Neural cell (in vitro differentiated cells): ENCODE data around the gene TMEM183A. TPM values are rescaled to one million over a fixed set of nuclear protein-coding genes. Genes with fewer than 3 reads are reported as not detected.

Source experiments
- H2AFZ ChIP-seq: fragments of 200-600, 300-800 bp; sonication (generic), shearing (Covaris generic); 2 replicates; pipeline ENCODE4 v1.6.0; 2014; ENCODE audit warnings: low read depth, mild to moderate bottlenecking, antibody characterized with exemption, low read length, moderate library complexity
- H3F3A ChIP-seq: fragments of 200-600 bp; shearing (Covaris generic); 2 replicates; pipeline ENCODE4 v1.6.1; 2016; ENCODE audit warnings: mild to moderate bottlenecking, moderate library complexity, mixed read lengths, antibody characterized with exemption, low read length; ENCODE audit not compliant: insufficient read depth, poor library complexity, severe bottlenecking
- H3K27ac ChIP-seq: fragments of 200-600, 300-800 bp; sonication (generic), shearing (Covaris generic); 2 replicates; pipeline ENCODE4 v1.5.1; 2014; ENCODE audit warnings: mild to moderate bottlenecking, low read length, moderate library complexity
- H3K27me3 ChIP-seq: fragments of 300-800, 200-600 bp; sonication (generic), shearing (Covaris generic); 2 replicates; pipeline ENCODE4 v1.6.0; 2014; ENCODE audit warnings: mild to moderate bottlenecking, low read depth, low read length, moderate library complexity; ENCODE audit not compliant: insufficient read depth
- H3K36me3 ChIP-seq: fragments of 300-800, 200-600 bp; sonication (generic), shearing (Covaris generic); 2 replicates; pipeline ENCODE4 v1.5.1; 2014; ENCODE audit warnings: mild to moderate bottlenecking, antibody characterized with exemption, low read length, moderate library complexity; ENCODE audit not compliant: insufficient read depth
- H3K4me2 ChIP-seq: fragments of 300-800, 200-600 bp; sonication (generic), shearing (Covaris generic); 2 replicates; pipeline ENCODE4 v1.6.0; 2014; ENCODE audit warnings: mild to moderate bottlenecking, low read length
- H3K4me3 ChIP-seq: fragments of 300-800, 200-600 bp; sonication (generic), shearing (Covaris generic); 2 replicates; pipeline ENCODE4 v1.5.1; 2014; ENCODE audit warnings: mild to moderate bottlenecking, low read length, moderate library complexity
- H3K79me2 ChIP-seq: fragments of 200-600 bp; shearing (Covaris generic); replicated peaks from 2 replicates; pipeline ENCODE4 v1.6.0; 2014; ENCODE audit warnings: mild to moderate bottlenecking, low read length, moderate library complexity; ENCODE audit not compliant: insufficient read depth
- H3K9ac ChIP-seq: fragments of 300-800, 200-600 bp; sonication (generic), shearing (Covaris generic); 2 replicates; pipeline ENCODE4 v1.6.1; 2016; ENCODE audit warnings: mild to moderate bottlenecking, low read length, mixed read lengths
- H3K9me2 ChIP-seq: fragments of 200-600 bp; shearing (Covaris generic); 2 replicates; pipeline ENCODE4 v1.6.1; 2016; ENCODE audit warnings: mild to moderate bottlenecking, low read length, mixed read lengths; ENCODE audit not compliant: insufficient read depth
- H3K9me3 ChIP-seq: fragments of 200-600, 300-800 bp; sonication (generic), shearing (Covaris generic); 2 replicates; pipeline ENCODE4 v1.6.1; 2016; ENCODE audit warnings: mild to moderate bottlenecking, mixed run types, low read length, moderate library complexity, mixed read lengths
- H4K20me1 ChIP-seq: fragments of 200-600 bp; shearing (Covaris generic); 2 replicates; pipeline ENCODE4 v1.6.1; 2016; ENCODE audit warnings: mild to moderate bottlenecking, mixed run types; ENCODE audit not compliant: insufficient read depth
- CTCF ChIP-seq: fragments of 450-650 bp; IDR thresholded peaks from 2 replicates; pipeline ENCODE4 v1.5.1; 2014; ENCODE audit warnings: antibody characterized with exemption, mild to moderate bottlenecking, moderate library complexity; ENCODE audit not compliant: poor library complexity, severe bottlenecking
- EP300 ChIP-seq: fragments of 450-650 bp; conservative IDR thresholded peaks from 2 replicates; pipeline ENCODE4 v1.6.1; 2014; ENCODE audit warnings: antibody characterized with exemption, mild to moderate bottlenecking, moderate library complexity; ENCODE audit not compliant: poor library complexity, severe bottlenecking
- EZH2 ChIP-seq: fragments of 200-600, 300-800 bp; shearing (Covaris generic), sonication (generic); IDR thresholded peaks from 2 replicates; pipeline ENCODE4 v1.6.1; 2014; ENCODE audit warnings: antibody characterized with exemption, low read length, borderline replicate concordance, mild to moderate bottlenecking; ENCODE audit not compliant: insufficient read depth, poor library complexity, severe bottlenecking
- MXI1 ChIP-seq: fragments of 450-650 bp; conservative IDR thresholded peaks from 2 replicates; pipeline ENCODE4 v1.6.1; 2014; ENCODE audit warnings: antibody characterized with exemption, mild to moderate bottlenecking; ENCODE audit not compliant: poor library complexity, severe bottlenecking
- POLR2AphosphoS5 ChIP-seq: IDR thresholded peaks from 2 replicates; pipeline ENCODE4 v1.6.1; 2012
- RAD21 ChIP-seq: fragments of 450-650 bp; conservative IDR thresholded peaks from 2 replicates; pipeline ENCODE4 v1.6.1; 2014; ENCODE audit warnings: antibody characterized with exemption, mild to moderate bottlenecking, moderate library complexity
- REST ChIP-seq: IDR thresholded peaks from 2 replicates; pipeline ENCODE4 v1.6.1; 2012; ENCODE audit warnings: borderline replicate concordance
- SMC3 ChIP-seq: fragments of 450-650 bp; conservative IDR thresholded peaks from 2 replicates; pipeline ENCODE4 v1.6.1; 2014; ENCODE audit warnings: antibody characterized with exemption, mild to moderate bottlenecking, moderate library complexity; ENCODE audit not compliant: poor library complexity
- TAF1 ChIP-seq: IDR thresholded peaks from 2 replicates; pipeline ENCODE4 v1.6.1; 2012; ENCODE audit warnings: low read depth
- polyA plus RNA-seq: library from polyadenylated mRNA; depleted of rRNA; stranded (reverse); fragments of >200 nt; gene quantifications from 2 replicates; pipeline ENCODE4 v1.2.3, GENCODE V29; 2014

Gene TMEM183A
- polyA plus RNA-seq, 1 donor from 2014 or later: 237 TPM

- Histone ChIP-seq H3K4me3 (no peak overlapping the region), H4K20me1 (no peaks in the 10 kb centered on the region), H3K9me3 (no peaks in the 10 kb centered on the region), H3K79me2 (no peaks in the 10 kb centered on the region), H3K9me2 (no peaks in the 10 kb centered on the region), H3K4me2 (no peak overlapping the region), H3K27me3 (no peaks in the 10 kb centered on the region), H2AFZ (no peak overlapping the region), H3K36me3 (no peaks in the 10 kb centered on the region), H3F3A (no peaks in the 10 kb centered on the region), H3K27ac (no peak overlapping the region), H3K9ac (no peak overlapping the region)
- TF ChIP-seq MXI1 (no peak), EZH2 (no peak), REST (no peak), EP300 (no peak), CTCF (no peak), SMC3 (no peak), TAF1 (no peak), RAD21 (no peak)
Observed at GRCh38 chr1:203049576-203050180, 42.5 kb downstream of the TMEM183A start.

GRCh38 chr1:203050826-203051225 lies 43.7 kb downstream of the TMEM183A start:
- Histone ChIP-seq H3K9ac (no peak overlapping the region), H3K27ac (no peak overlapping the region), H2AFZ (no peak overlapping the region), H3F3A (no peaks in the 10 kb centered on the region), H3K27me3 (no peaks in the 10 kb centered on the region), H3K36me3 (no peaks in the 10 kb centered on the region), H3K9me2 (no peaks in the 10 kb centered on the region), H4K20me1 (no peaks in the 10 kb centered on the region), H3K79me2 (no peaks in the 10 kb centered on the region), H3K4me2 (no peak overlapping the region), H3K4me3 (no peak overlapping the region), H3K9me3 (no peaks in the 10 kb centered on the region)
- no peak for TF ChIP-seq CTCF
- no peak for TF ChIP-seq MXI1
- TF ChIP-seq REST: no peak
- no peak for TF ChIP-seq POLR2AphosphoS5
- TF ChIP-seq RAD21: no peak
